GM12873 (cell line): ENCODE measurements around the gene REEP1.

Source experiments
- CTCF ChIP-seq: IDR thresholded peaks from 2 replicates; pipeline ENCODE4 v1.5.1; 2012; ENCODE audit warnings: low read depth, mild to moderate bottlenecking, moderate library complexity, low read length, control low read depth; ENCODE audit not compliant: insufficient read depth; ENCODE audit errors: missing control alignments

The REEP1 gene

GRCh38 chr2:86232910-86233309 is 104.5 kb downstream of the REEP1 start:
- TF ChIP-seq CTCF: no peak

- TF ChIP-seq CTCF: no peak
Observed at GRCh38 chr2:86232373-86232784, 105.0 kb downstream of the REEP1 start.

- TF ChIP-seq CTCF: no peak
Observed at GRCh38 chr2:86231680-86232372, 105.6 kb downstream of the REEP1 start.

GRCh38 chr2:86230961-86231360 is 106.5 kb downstream of the REEP1 start:
- TF ChIP-seq CTCF: no peak

- no peak for TF ChIP-seq CTCF
Observed at GRCh38 chr2:86229221-86229620, 108.2 kb downstream of the REEP1 start.

GRCh38 chr2:86227685-86228084 is 109.7 kb downstream of the REEP1 start:
- no peak for TF ChIP-seq CTCF

- no peak for TF ChIP-seq CTCF
Observed at GRCh38 chr2:86226636-86227520, 110.5 kb downstream of the REEP1 start.
